HG02938 (cell line): Measurements from ENCODE around the gene KRTAP4-4.

Experiments used
- ATAC-seq: cut with Tn5 transposase; IDR thresholded peaks from one replicate; pipeline ENCODE4 v1.9.1; 2021; ENCODE audit warnings: mild to moderate bottlenecking, moderate library complexity; ENCODE audit not compliant: unreplicated experiment

The KRTAP4-4 gene

DNA sequence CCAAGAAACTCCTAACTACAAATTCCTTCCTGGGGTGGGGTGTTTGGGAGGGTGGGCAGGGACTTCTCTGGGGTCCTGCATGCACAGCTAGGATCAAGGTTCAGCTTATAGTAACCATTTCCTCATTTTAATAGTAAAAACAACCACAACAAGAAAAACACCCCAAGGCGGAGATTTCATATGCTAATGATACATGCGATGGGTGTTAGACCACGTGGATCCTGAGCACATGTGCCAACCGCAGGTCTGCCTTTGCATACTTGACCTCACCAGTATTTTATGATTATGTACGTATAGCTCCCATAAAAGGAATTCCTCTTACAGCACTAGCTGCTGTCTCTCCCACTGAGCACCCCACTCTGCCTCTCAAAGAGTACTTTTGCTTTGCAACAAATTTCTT lies 44.3 kb downstream of the KRTAP4-4 start:
- no peak for ATAC-seq

GRCh38 chr17:41111151-41111885 lies 49.2 kb downstream of the KRTAP4-4 start:
- no peak for ATAC-seq
